K562 (cell line): ENCODE data around the gene HSPA8. TPM values are rescaled to one million over a fixed set of nuclear protein-coding genes. Genes with fewer than 3 reads are reported as not detected.

Experiments
- CBFA2T3 ChIP-seq: fragments of 450-650 bp; IDR thresholded peaks from 2 replicates; pipeline ENCODE4 v1.6.1; 2017
- ESRRB ChIP-seq: fragments of 250-450 bp; sonication (Bioruptor Pico); IDR thresholded peaks from 2 replicates; pipeline ENCODE4 v1.5.0; 2020; ENCODE audit warnings: mild to moderate bottlenecking, moderate library complexity, borderline replicate concordance
- ETV1 ChIP-seq: fragments of 450-650 bp; conservative IDR thresholded peaks from 2 replicates; pipeline ENCODE4 v1.6.1; 2016; ENCODE audit warnings: missing genetic modification characterization, control low read depth, low read depth, missing compliant biosample characterization
- FOXP4 ChIP-seq: sonication (generic); formaldehyde crosslinking; IDR thresholded peaks from 2 replicates; pipeline ENCODE4 v1.8.0; 2022; ENCODE audit warnings: mild to moderate bottlenecking, missing genetic modification reagents, borderline replicate concordance
- GMEB1 ChIP-seq: fragments of 250-450 bp; sonication (Bioruptor Pico); IDR thresholded peaks from 2 replicates; pipeline ENCODE4 v1.4.0; 2020; ENCODE audit warnings: mild to moderate bottlenecking
- IRF2 ChIP-seq: sonication (generic); formaldehyde crosslinking; IDR thresholded peaks from 2 replicates; pipeline ENCODE4 v1.8.1; 2022; ENCODE audit warnings: mild to moderate bottlenecking, missing genetic modification reagents
- KDM5B ChIP-seq: fragments of 200-600 bp; sonication (generic); IDR thresholded peaks from 2 replicates; pipeline ENCODE4 v1.6.1; 2012; ENCODE audit warnings: low read depth, mild to moderate bottlenecking, moderate library complexity, low read length, control low read depth, inconsistent platforms; ENCODE audit not compliant: insufficient replicate concordance
- MAFG ChIP-seq: fragments of 450-650 bp; conservative IDR thresholded peaks from 2 replicates; pipeline ENCODE4 v1.6.1; 2016; ENCODE audit warnings: missing genetic modification characterization, missing compliant biosample characterization
- PHF20 ChIP-seq: fragments of 450-650 bp; IDR thresholded peaks from 2 replicates; pipeline ENCODE4 v1.6.1; 2018; ENCODE audit not compliant: partially characterized antibody
- RCOR1 ChIP-seq, 2 experiments: IDR thresholded peaks; 2 replicates each; pipeline ENCODE4 v1.6.1; 2012; ENCODE audit warnings: low read depth in 2 of 2, low read length in 2 of 2, borderline replicate concordance in 1 of 2, improper control_type of control experiment in 1 of 2
- RFX5 ChIP-seq: IDR thresholded peaks from 2 replicates; pipeline ENCODE4 v1.6.1; 2011; ENCODE audit warnings: low read depth, mild to moderate bottlenecking, improper control_type of control experiment, low read length
- SETDB1 ChIP-seq: IDR thresholded peaks from one replicate; pipeline ENCODE4 v1.6.1; 2012; ENCODE audit warnings: low read length, control low read depth, inconsistent platforms
- SNIP1 ChIP-seq: fragments of 450-650 bp; IDR thresholded peaks from 2 replicates; pipeline ENCODE4 v1.7.1; 2017; ENCODE audit warnings: low read depth, mild to moderate bottlenecking
- SPI1 ChIP-seq: IDR thresholded peaks from 2 replicates; pipeline ENCODE4 v1.6.1; 2011; ENCODE audit warnings: low read depth, low read length, control low read depth, borderline replicate concordance
- SREBF1 ChIP-seq: fragments of 150-350 bp; IDR thresholded peaks from 2 replicates; pipeline ENCODE4 v1.6.1; 2014; ENCODE audit warnings: antibody characterized with exemption, low read depth, low read length, borderline replicate concordance
- U2AF1 ChIP-seq: fragments of 200-400 bp; formaldehyde crosslinking; optimal IDR thresholded peaks from 2 replicates; pipeline ENCODE3; 2017; ENCODE audit warnings: mild to moderate bottlenecking, low read depth, low read length, moderate library complexity
- XRCC3 ChIP-seq: fragments of 450-650 bp; IDR thresholded peaks from 2 replicates; pipeline ENCODE4 v1.6.1; 2017; ENCODE audit warnings: mild to moderate bottlenecking, moderate library complexity
- XRCC4 ChIP-seq: IDR thresholded peaks from one replicate; pipeline ENCODE4 v1.6.1; 2011; ENCODE audit not compliant: insufficient read depth, insufficient read length; ENCODE audit errors: extremely low read depth
- ZBED1 ChIP-seq: IDR thresholded peaks from 2 replicates; pipeline ENCODE4 v1.6.1; 2014
- ZBTB1 ChIP-seq: sonication (generic); formaldehyde crosslinking; IDR thresholded peaks from 2 replicates; pipeline ENCODE4 v1.8.1; 2023; ENCODE audit warnings: missing genetic modification reagents, low read depth, mild to moderate bottlenecking, borderline replicate concordance
- polyA plus RNA-seq, 8 experiments: library from polyadenylated mRNA; depleted of rRNA in 4 of 8; stranded (reverse) in 5 of 8; unstranded in 3 of 8; fragments of >200 nt; fragmentation: Nextera tagmentation in 2 of 8; fragmentation: Illumina TruSeq in 1 of 8; extraction: Ambion mirVana in 2 of 8; extraction: Trizol in 1 of 8; gene quantifications; 2 replicates each; pipeline versions ENCODE4 v1.2.1 to v1.2.3, GENCODE V29; 2011 to 2014; ENCODE audit warnings: inconsistent platforms in 1 of 8, missing spikeins in 1 of 8
- total RNA-seq, 7 experiments: library from RNA; depleted of rRNA in 6 of 7; stranded (reverse); fragments of >200 nt in 6 of 7; fragmentation: Illumina TruSeq in 2 of 7; extraction: Trizol in 2 of 7; gene quantifications; 2 replicates each; pipeline versions ENCODE4 v1.2.1 to v1.2.3, GENCODE V29; 2011 to 2021; ENCODE audit warnings: low replicate concordance in 1 of 7
- TF ChIP-seq, protein P1 (sequence below): sonication (generic); formaldehyde crosslinking; IDR thresholded peaks from 2 replicates; pipeline ENCODE4 v1.8.1; 2023; ENCODE audit warnings: mild to moderate bottlenecking, missing genetic modification reagents
- TF ChIP-seq, protein P2 (sequence below): sonication (generic); formaldehyde crosslinking; IDR thresholded peaks from 2 replicates; pipeline ENCODE4 v1.8.0; 2022; ENCODE audit warnings: mild to moderate bottlenecking, missing genetic modification reagents

Gene HSPA8
- total and polyA plus RNA-seq, 9 of the 15 experiments (the other 6 are each of a cell fraction or from before 2014, with no cell fraction given) = 1,250 to 3,966 (median 2,773) TPM

GRCh38 chr11:123061403-123062157 lies at the start of gene HSPA8 (continued):
- TF ChIP-seq CBFA2T3 (no peak), SPI1 (no peak), ETV1 (no peak), RCOR1 (IDR thresholded peaks at IDR 0.05; ENCODE audit: borderline replicate concordance in 1 of 2, low read depth in 2 of 2, low read length in 2 of 2) (no peak), XRCC4 (no peak), SNIP1 (no peak), SETDB1 (no peak), PHF20 (no peak), IRF2 (CRISPR knock-in tag) (no peak), MAFG (tag) (no peak), ZBED1 (no peak; the same call in 1 of the 2 replicates), GMEB1 (CRISPR knock-in tag) (no peak), KDM5B (peak; percentile 90), XRCC3 (no peak), RFX5 (peak; percentile 25; the same call in 1 of the 2 replicates), ESRRB (CRISPR knock-in tag) (no peak), U2AF1 (no peak), FOXP4 (CRISPR knock-in tag) (no peak), SREBF1 (no peak), ZBTB1 (no peak)
- TF ChIP-seq, protein P1, sequence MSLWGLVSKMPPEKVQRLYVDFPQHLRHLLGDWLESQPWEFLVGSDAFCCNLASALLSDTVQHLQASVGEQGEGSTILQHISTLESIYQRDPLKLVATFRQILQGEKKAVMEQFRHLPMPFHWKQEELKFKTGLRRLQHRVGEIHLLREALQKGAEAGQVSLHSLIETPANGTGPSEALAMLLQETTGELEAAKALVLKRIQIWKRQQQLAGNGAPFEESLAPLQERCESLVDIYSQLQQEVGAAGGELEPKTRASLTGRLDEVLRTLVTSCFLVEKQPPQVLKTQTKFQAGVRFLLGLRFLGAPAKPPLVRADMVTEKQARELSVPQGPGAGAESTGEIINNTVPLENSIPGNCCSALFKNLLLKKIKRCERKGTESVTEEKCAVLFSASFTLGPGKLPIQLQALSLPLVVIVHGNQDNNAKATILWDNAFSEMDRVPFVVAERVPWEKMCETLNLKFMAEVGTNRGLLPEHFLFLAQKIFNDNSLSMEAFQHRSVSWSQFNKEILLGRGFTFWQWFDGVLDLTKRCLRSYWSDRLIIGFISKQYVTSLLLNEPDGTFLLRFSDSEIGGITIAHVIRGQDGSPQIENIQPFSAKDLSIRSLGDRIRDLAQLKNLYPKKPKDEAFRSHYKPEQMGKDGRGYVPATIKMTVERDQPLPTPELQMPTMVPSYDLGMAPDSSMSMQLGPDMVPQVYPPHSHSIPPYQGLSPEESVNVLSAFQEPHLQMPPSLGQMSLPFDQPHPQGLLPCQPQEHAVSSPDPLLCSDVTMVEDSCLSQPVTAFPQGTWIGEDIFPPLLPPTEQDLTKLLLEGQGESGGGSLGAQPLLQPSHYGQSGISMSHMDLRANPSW (CRISPR knock-in tag) = no peak
- TF ChIP-seq, protein P2, sequence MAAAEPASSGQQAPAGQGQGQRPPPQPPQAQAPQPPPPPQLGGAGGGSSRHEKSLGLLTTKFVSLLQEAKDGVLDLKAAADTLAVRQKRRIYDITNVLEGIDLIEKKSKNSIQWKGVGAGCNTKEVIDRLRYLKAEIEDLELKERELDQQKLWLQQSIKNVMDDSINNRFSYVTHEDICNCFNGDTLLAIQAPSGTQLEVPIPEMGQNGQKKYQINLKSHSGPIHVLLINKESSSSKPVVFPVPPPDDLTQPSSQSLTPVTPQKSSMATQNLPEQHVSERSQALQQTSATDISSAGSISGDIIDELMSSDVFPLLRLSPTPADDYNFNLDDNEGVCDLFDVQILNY = no peak
